Motor neuron (in vitro differentiated cells): Measurements from ENCODE around the gene OPRM1. TPM values are rescaled to one million over a fixed set of nuclear protein-coding genes. Genes with fewer than 3 reads are reported as not detected.

Source experiments
- ATAC-seq, 8 experiments: fragments of 200-7000 bp; cut with Tn5 transposase; replicated peaks in 6 of 8; 2 replicates each; pipeline ENCODE4 v1.8.0; 2021; ENCODE audit warnings: mild to moderate bottlenecking in 8 of 8, moderate library complexity in 8 of 8
- H3K27ac ChIP-seq, 2 donors: fragments of 250-450 bp; sonication (Bioruptor Pico); 2 replicates each; pipeline ENCODE4 v1.9.0; 2021; ENCODE audit warnings: antibody characterized with exemption in 2 of 2, mild to moderate bottlenecking in 2 of 2, moderate library complexity in 1 of 2
- H3K4me1 ChIP-seq, 2 donors: fragments of 250-450 bp; sonication (Bioruptor Pico); replicated peaks in 1 of 2; 2 replicates each; pipeline ENCODE4 v1.6.1; 2021; ENCODE audit warnings: antibody characterized with exemption in 2 of 2, mild to moderate bottlenecking in 2 of 2, moderate library complexity in 1 of 2
- H3K4me3 ChIP-seq, 5 donors: fragments of 250-450 bp; sonication (Bioruptor Pico); 2 replicates each; pipeline ENCODE4 v1.9.0; 2021; ENCODE audit warnings: antibody characterized with exemption in 5 of 5, mild to moderate bottlenecking in 5 of 5, moderate library complexity in 4 of 5
- WGBS, 10 experiments: fragments of 450-650 bp; shearing (Covaris generic); methylation state at CpG; one replicate each; pipeline ENCODE4 v1.0.0; 2022; 5-methylcytosine and 5-hydroxymethylcytosine counted together
- in situ Hi-C, 9 experiments: fragments of 400-800 bp; cut with MboI; loops; one replicate each; pipeline ENCODE4 v1.15.0; 2021; ENCODE audit warnings: low sequenced_read_pairs in 9 of 9, low pct_unique_long_range_greater_than_20kb in 2 of 9; ENCODE audit not compliant: unreplicated experiment in 9 of 9
- total RNA-seq, 8 experiments: library from RNA; unstranded; fragments of 300-600 nt; gene quantifications; 2 replicates each; pipeline versions ENCODE4 v1.2.3 to v1.2.4, GENCODE V29; 2022

OPRM1 gene
- total RNA-seq, 8 experiments from 2014 or later, result 0.13 to 2.6 (median 1.7) TPM; not detected in 2

GRCh38 chr6:154292855-154293519 lies 253.9 kb downstream of the OPRM1 start:
- H3K4me1 ChIP-seq, result no peaks in the 10 kb centered on the region
- in situ Hi-C loops, result loop anchor here in 2 of 9 experiments (25.0 kb wide), 2 partner anchors 131 to 1056 kb away; no protein-coding TSS in a partner anchor
- ATAC-seq, result peak in 1 of 8 experiments; percentile 27

GRCh38 chr6:154295733-154296132 lies 256.7 kb downstream of the OPRM1 start:
- Histone ChIP-seq H3K4me1 (no peaks in the 10 kb centered on the region), H3K4me3 (no peak overlapping the region), H3K27ac (no peak overlapping the region)
- WGBS, 10 experiments, result 40 to 100% (median 76%) methylated on average over 1 to 3 of the region's 4 CpGs; no CpG with 5 or more reads in 6 of the 10 experiments
- no peak for ATAC-seq
- in situ Hi-C loops, result loop anchor here in 2 of 9 experiments (25.0 kb wide), 2 partner anchors 133 to 1058 kb away; no protein-coding TSS in a partner anchor

More at GRCh38 chr6:154292855-154293519, 253.9 kb downstream of the OPRM1 start:
- Histone ChIP-seq H3K27ac (no peak overlapping the region), H3K4me3 (no peak overlapping the region)
- WGBS, 10 experiments, result 39 to 90% (median 89%) methylated on average over 2 to 4 of the region's 4 CpGs; no CpG with 5 or more reads in 1 of the 10 experiments
